B cell (primary cell): ENCODE data around the gene DNAAF5. TPM values are rescaled to one million over a fixed set of nuclear protein-coding genes. Genes with fewer than 3 reads are reported as not detected.

Experiments
- ATAC-seq: fragments of 200-7000 bp; cut with Tn5 transposase; one replicate; pipeline ENCODE4 v1.10.0; 2021; ENCODE audit warnings: low read depth, mild to moderate bottlenecking, moderate number of reproducible peaks, moderate library complexity
- CTCF ChIA-PET: fragments of 350-600 bp; sonication (Branson Sonifier 250); formaldehyde crosslinking; loops from one replicate; lab custom pipeline; 2021; ENCODE audit warnings: antibody characterized with exemption, inconsistent platforms; lab: Charles Lee
- POLR2A ChIA-PET: fragments of 350-600 bp; sonication (Branson Sonifier 250); formaldehyde crosslinking; loops from one replicate; lab custom pipeline; 2021; ENCODE audit warnings: antibody characterized with exemption; lab: Charles Lee
- DNase-seq: peaks from one replicate; pipeline ENCODE4 v3.0.0; 2013
- H2AFZ ChIP-seq: 2 replicates; pipeline ENCODE4 v1.6.1; 2012; ENCODE audit warnings: mild to moderate bottlenecking, low read depth, low read length; ENCODE audit not compliant: insufficient read depth, poor library complexity, severe bottlenecking
- H3K27ac ChIP-seq, 2 donors: 1 replicate in 1 of 2; 2 replicates in 1 of 2; pipeline ENCODE4 v1.5.1; 2012 to 2013; ENCODE audit warnings: low read length in 2 of 2, mild to moderate bottlenecking in 2 of 2, moderate library complexity in 1 of 2
- H3K27me3 ChIP-seq, 4 experiments: fragments of 200-600 bp in 1 of 4; sonication (generic) in 1 of 4; replicated peaks in 1 of 4; 1 replicate in 2 of 4; 2 replicates in 2 of 4; pipeline versions ENCODE4 v1.6.1 to v1.7.0; 2013 to 2016; ENCODE audit warnings: low read length in 3 of 4, mild to moderate bottlenecking in 2 of 4, mixed read lengths in 1 of 4, moderate library complexity in 1 of 4; ENCODE audit not compliant: insufficient read depth in 4 of 4, control insufficient read depth in 3 of 4; ENCODE audit errors: control extremely low read depth in 1 of 4
- H3K36me3 ChIP-seq, 2 experiments: replicated peaks in 1 of 2; 1 replicate in 1 of 2; 2 replicates in 1 of 2; pipeline versions ENCODE4 v1.6.1 to v1.7.1; 2013; ENCODE audit warnings: low read length in 1 of 2; ENCODE audit not compliant: insufficient read depth in 2 of 2, control insufficient read depth in 1 of 2; ENCODE audit errors: control extremely low read depth in 1 of 2, extremely low read depth in 1 of 2
- H3K4me1 ChIP-seq, 2 donors: fragments of 200-600 bp in 1 of 2; sonication (generic) in 1 of 2; 1 replicate in 1 of 2; 2 replicates in 1 of 2; pipeline versions ENCODE4 v1.5.1 to v1.6.1; 2013 to 2017; ENCODE audit warnings: low read length in 2 of 2; ENCODE audit not compliant: control insufficient read depth in 2 of 2, insufficient read depth in 2 of 2
- H3K4me2 ChIP-seq: replicated peaks from 2 replicates; pipeline ENCODE3; 2012; ENCODE audit warnings: mild to moderate bottlenecking, low read depth, low read length; ENCODE audit not compliant: poor library complexity, severe bottlenecking
- H3K4me3 ChIP-seq, 5 experiments: fragments of 200-600 bp in 1 of 5; sonication (generic) in 1 of 5; 1 replicate in 3 of 5; 2 replicates in 2 of 5; pipeline versions ENCODE4 v1.5.1 to v1.7.0; 2011 to 2016; ENCODE audit warnings: low read length in 4 of 5, mild to moderate bottlenecking in 4 of 5, low read depth in 2 of 5, control low read depth in 1 of 5, moderate library complexity in 1 of 5; ENCODE audit not compliant: insufficient read depth in 1 of 5; ENCODE audit errors: control extremely low read depth in 1 of 5, extremely low read depth in 1 of 5
- H3K79me2 ChIP-seq: fragments of 200-600 bp; sonication (generic); one replicate; pipeline ENCODE4 v1.6.0; 2016; ENCODE audit warnings: low read length; ENCODE audit not compliant: control insufficient read depth, insufficient read depth
- H3K9ac ChIP-seq: fragments of 200-600 bp; sonication (generic); 2 replicates; pipeline ENCODE4 v1.6.1; 2017; ENCODE audit warnings: mild to moderate bottlenecking, low read length, moderate library complexity
- H3K9me3 ChIP-seq, 3 donors: one replicate each; pipeline versions ENCODE4 v1.6.1 to v1.7.1; 2013; ENCODE audit warnings: low read length in 2 of 3; ENCODE audit not compliant: control insufficient read depth in 2 of 3, insufficient read depth in 1 of 3; ENCODE audit errors: control extremely low read depth in 1 of 3
- H4K20me1 ChIP-seq: 2 replicates; pipeline ENCODE4 v1.6.0; 2012; ENCODE audit warnings: mild to moderate bottlenecking, low read length; ENCODE audit not compliant: insufficient read depth, control insufficient read depth, poor library complexity, severe bottlenecking
- H3K27ac Mint-ChIP-seq: one replicate; pipeline ENCODE4 v1.8.0; 2021; ENCODE audit warnings: mixed read lengths
- H3K27me3 Mint-ChIP-seq: one replicate; pipeline ENCODE4 v1.8.0; 2021; ENCODE audit warnings: mixed read lengths
- H3K4me1 Mint-ChIP-seq: one replicate; pipeline ENCODE4 v1.8.0; 2021; ENCODE audit warnings: mixed read lengths
- H3K4me3 Mint-ChIP-seq: one replicate; pipeline ENCODE4 v1.8.0; 2021; ENCODE audit warnings: mixed read lengths
- H3K9me3 Mint-ChIP-seq: one replicate; pipeline ENCODE4 v1.8.0; 2022; ENCODE audit warnings: mixed read lengths; ENCODE audit not compliant: insufficient read depth
- CTCF ChIP-seq: fragments of 200-600 bp; IDR thresholded peaks from one replicate; pipeline ENCODE4 v1.8.0; 2022; ENCODE audit warnings: antibody characterized with exemption, mild to moderate bottlenecking
- EZH2 ChIP-seq: IDR thresholded peaks from 2 replicates; pipeline ENCODE4 v1.6.1; 2012; ENCODE audit warnings: borderline replicate concordance, low read depth, mild to moderate bottlenecking, moderate library complexity, low read length; ENCODE audit not compliant: insufficient read depth, poor library complexity, severe bottlenecking
- WGBS: methylation state at CpG from one replicate; pipeline ENCODE4 v1.1.5; 2013; ENCODE audit warnings: missing lambda C conversion rate; ENCODE audit not compliant: insufficient coverage; 5-methylcytosine and 5-hydroxymethylcytosine counted together
- intact Hi-C: fragments of 100-400 bp; cut with micrococcal nuclease; formaldehyde crosslinking; loops from one replicate; pipeline ENCODE4 v1.10.0; 2022
- polyA plus RNA-seq: library from polyadenylated mRNA; depleted of rRNA; stranded (reverse); fragments of >200 nt; gene quantifications from 2 replicates; pipeline ENCODE4 v1.2.3, GENCODE V29; 2012
- total RNA-seq, 2 donors: library from RNA; stranded (reverse); fragments of 120-200 nt in 1 of 2; gene quantifications; 1 replicate in 1 of 2; 2 replicates in 1 of 2; pipeline versions ENCODE4 v1.2.3 to v1.2.4, GENCODE V29; 2013 to 2022

Gene DNAAF5
- total and polyA plus RNA-seq, 2 donors (not counting 1 experiment from before 2014, with no cell fraction given), result 18.0 to 21.4 TPM

GRCh38 chr7:759569-759968 lies 33.1 kb downstream of the DNAAF5 start:
- no peak for DNase-seq
- TF ChIP-seq EZH2 (no peak), CTCF (no peak)
- Mint-ChIP-seq H3K9me3 (no peaks in the 10 kb centered on the region), H3K4me1 (no peaks in the 10 kb centered on the region), H3K4me3 (no peak overlapping the region), H3K27me3 (no peaks in the 10 kb centered on the region), H3K27ac (no peak overlapping the region)
- no peak overlapping the region for H3K27ac ChIP-seq
- no peak overlapping the region for H2AFZ ChIP-seq
- 86% methylated on average over 7 of the region's 8 CpGs for WGBS
- no peaks in the 10 kb centered on the region for H4K20me1 ChIP-seq
- POLR2A ChIA-PET, result no interaction called here
- no peaks in the 10 kb centered on the region for H3K79me2 ChIP-seq
- no peak for ATAC-seq
- H3K4me3 ChIP-seq, result no peak overlapping the region
- H3K9me3 ChIP-seq, result no peaks in the 10 kb centered on the region
- CTCF ChIA-PET, result no interaction called here
- intact Hi-C loops, result no loop called here
- H3K9ac ChIP-seq, result no peak overlapping the region
- H3K4me2 ChIP-seq, result no peak overlapping the region
- no peaks in the 10 kb centered on the region for H3K27me3 ChIP-seq
- peaks cover 2 to 46% of the 10 kb centered on the region in 2 experiments for H3K36me3 ChIP-seq
- H3K4me1 ChIP-seq, result no peaks in the 10 kb centered on the region

GRCh38 chr7:760006-760405 lies 33.5 kb downstream of the DNAAF5 start:
- Mint-ChIP-seq H3K27me3 (no peaks in the 10 kb centered on the region), H3K9me3 (no peaks in the 10 kb centered on the region), H3K4me3 (no peak overlapping the region), H3K4me1 (no peaks in the 10 kb centered on the region), H3K27ac (no peak overlapping the region)
- ChIA-PET POLR2A (no interaction called here), CTCF (interaction anchor here (1.6 kb wide), 1 partner anchor 438 kb away, joined by 3 read pairs; no protein-coding TSS in a partner anchor)
- Histone ChIP-seq H2AFZ (no peak overlapping the region), H3K27me3 (no peaks in the 10 kb centered on the region), H4K20me1 (no peaks in the 10 kb centered on the region), H3K27ac (no peak overlapping the region), H3K4me1 (no peaks in the 10 kb centered on the region), H3K9ac (no peak overlapping the region), H3K36me3 (peaks cover 2 to 45% of the 10 kb centered on the region in 2 experiments), H3K9me3 (no peaks in the 10 kb centered on the region), H3K79me2 (no peaks in the 10 kb centered on the region), H3K4me3 (no peak overlapping the region), H3K4me2 (no peak overlapping the region)
- DNase-seq, result no peak
- TF ChIP-seq EZH2 (no peak), CTCF (no peak)
- 88% methylated on average over 11 of the region's 16 CpGs for WGBS
- no peak for ATAC-seq
- intact Hi-C loops, result no loop called here
